Stimulated activated CD8-positive, alpha-beta memory T cell treated with anti-CD3 and anti-CD28 coated beads, Interleukin-4, amount 100 ng/mL, for 24 hours (primary cell): ENCODE data around the gene RFX6.
"Not testable (repeated sequence)": the region's sequence is repeated elsewhere in the genome, so short reads cannot be mapped to it uniquely, and the experiment has no call there.

ENCODE experiments used
- DNase-seq: peaks from one replicate; pipeline ENCODE4 v3.0.0-alpha.2; 2020; ENCODE audit warnings: low read depth

The RFX6 gene

GRCh38 chr6:116876635-116877611, at the start of gene RFX6:
Gene RFX6 (plus strand): TSS chr6:116877242. CDS start chr6:116877276, 34 bp downstream.
- no peak for DNase-seq

GRCh38 chr6:116827561-116828240, 49.3 kb upstream of the RFX6 start:
- DNase-seq, result no peak

- no peak for DNase-seq
These were observed 48.1 kb upstream of the RFX6 start, which contains the start of gene GPRC6A for GRCh38 chr6:116828983-116829382. Gene GPRC6A (minus strand): TSS chr6:116829083. CDS start chr6:116829013, 70 bp downstream.

- not testable (repeated sequence) for DNase-seq
These were observed 42.5 kb upstream of the RFX6 start for GRCh38 chr6:116834526-116834925.

GRCh38 chr6:116836606-116837342, 40.3 kb upstream of the RFX6 start:
- no peak for DNase-seq

- no peak for DNase-seq
These were observed 37.0 kb upstream of the RFX6 start for GRCh38 chr6:116840091-116840490.

GRCh38 chr6:116842459-116842858, 34.6 kb upstream of the RFX6 start:
- DNase-seq, result no peak

- DNase-seq, result no peak
These were observed 29.8 kb upstream of the RFX6 start for GRCh38 chr6:116847227-116847626.

GRCh38 chr6:116858060-116858459, 19.0 kb upstream of the RFX6 start:
- no peak for DNase-seq

GRCh38 chr6:116859264-116859663, 17.8 kb upstream of the RFX6 start:
- no peak for DNase-seq

- no peak for DNase-seq
These were observed 10.7 kb upstream of the RFX6 start for GRCh38 chr6:116866281-116866871.

- no peak for DNase-seq
These were observed 4.3 kb upstream of the RFX6 start for GRCh38 chr6:116872771-116873170.

- DNase-seq, result no peak
These were observed 935 bp upstream of the RFX6 start for GRCh38 chr6:116876107-116876506.

GRCh38 chr6:116877743-116878142, 701 bp downstream of the RFX6 start:
- no peak for DNase-seq

GRCh38 chr6:116881236-116881635, 4.2 kb downstream of the RFX6 start:
- DNase-seq, result no peak

GRCh38 chr6:116883005-116883404, 6.0 kb downstream of the RFX6 start:
- DNase-seq, result no peak

- DNase-seq, result no peak
These were observed 7.5 kb downstream of the RFX6 start for GRCh38 chr6:116884530-116884929.

GRCh38 chr6:116887168-116887567, 10.1 kb downstream of the RFX6 start:
- no peak for DNase-seq

GRCh38 chr6:116887894-116888293, 10.9 kb downstream of the RFX6 start:
- no peak for DNase-seq

- no peak for DNase-seq
These were observed 11.8 kb downstream of the RFX6 start for GRCh38 chr6:116888732-116889360.

- DNase-seq, result no peak
These were observed 17.6 kb downstream of the RFX6 start for GRCh38 chr6:116894669-116895068.
